Retina (tissue), 1 donor: Measurements from ENCODE around the gene METTL8.

Experiments used
- DNase-seq: peaks from one replicate; pipeline ENCODE4 v3.0.0-alpha.2; 2016

METTL8 gene

DNA sequence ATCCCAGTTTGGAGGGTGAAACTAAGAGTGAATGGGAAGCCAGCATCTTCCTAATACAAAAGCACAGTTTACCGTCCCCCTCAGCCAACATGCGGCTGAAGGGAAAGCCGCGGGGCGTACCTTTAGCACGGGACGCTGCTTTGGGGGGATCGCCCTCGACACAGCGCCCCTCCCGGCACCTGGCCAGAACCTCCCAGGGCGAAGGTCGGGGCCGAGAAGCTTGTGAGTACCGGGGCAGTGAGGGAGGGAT, at the start of gene METTL8:
METTL8 (minus strand) TSS at position 228 of the 250 bp plus-strand sequence. CDS start 41,805 bp downstream, outside the sequence.
- no peak for DNase-seq

DNA sequence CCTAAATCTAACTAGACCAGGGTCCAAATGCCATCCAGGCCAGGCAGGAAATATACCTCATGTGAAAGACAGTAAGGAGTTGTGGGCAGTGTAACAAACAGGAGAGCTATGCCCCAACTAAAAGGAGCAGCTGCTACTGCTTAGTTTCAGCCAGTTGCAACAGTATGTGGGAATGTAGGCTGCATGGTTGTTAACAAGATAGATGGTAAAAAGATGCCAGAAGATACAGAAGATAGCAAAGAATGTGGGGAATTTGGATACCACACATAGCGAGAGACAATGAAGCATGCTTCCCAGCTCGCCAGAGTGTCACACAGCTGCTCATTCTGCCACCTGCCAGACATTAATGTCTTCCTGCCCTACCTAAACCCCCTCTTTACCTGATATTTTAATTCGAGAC, 49.1 kb upstream of the METTL8 start:
- no peak for DNase-seq

DNA sequence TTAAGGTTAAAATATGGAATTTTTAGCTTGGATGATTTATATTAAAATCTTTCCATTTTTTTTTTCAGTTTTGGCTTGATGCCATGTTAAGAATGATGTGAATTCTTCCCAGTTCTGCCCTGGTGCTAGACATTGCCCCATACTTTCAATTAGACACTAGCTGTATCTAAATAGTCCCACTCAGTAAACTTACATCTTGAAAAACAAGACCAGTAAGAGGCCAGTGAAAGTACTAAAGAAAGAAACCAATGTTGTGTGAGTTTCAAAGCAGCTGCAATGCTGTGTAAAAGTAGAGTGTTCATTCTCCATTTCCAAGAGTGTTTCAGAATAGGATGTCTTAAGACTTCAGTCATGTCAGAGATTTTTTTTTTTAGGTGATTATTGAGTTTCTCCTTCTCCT, 48.5 kb upstream of the METTL8 start:
- no peak for DNase-seq

DNA sequence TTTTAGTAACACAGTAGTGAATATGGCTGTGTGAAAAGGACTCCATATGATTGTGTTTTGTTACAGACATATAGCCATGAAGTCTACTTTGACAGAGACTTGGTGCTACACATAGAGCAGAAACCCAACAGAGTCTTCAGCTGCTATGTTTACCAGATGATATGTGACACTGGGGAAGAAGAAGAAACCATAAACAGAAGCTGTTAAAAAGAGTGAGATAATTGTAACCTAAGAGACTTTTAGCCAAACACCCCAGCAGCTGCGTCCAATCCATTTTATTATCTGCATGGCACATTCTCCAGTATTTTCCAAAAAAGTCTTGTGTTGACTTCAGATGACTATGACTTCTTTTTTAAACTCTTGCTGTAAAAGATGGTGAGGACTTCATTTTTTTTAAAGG, 47.1 kb upstream of the METTL8 start:
- no peak for DNase-seq

DNA sequence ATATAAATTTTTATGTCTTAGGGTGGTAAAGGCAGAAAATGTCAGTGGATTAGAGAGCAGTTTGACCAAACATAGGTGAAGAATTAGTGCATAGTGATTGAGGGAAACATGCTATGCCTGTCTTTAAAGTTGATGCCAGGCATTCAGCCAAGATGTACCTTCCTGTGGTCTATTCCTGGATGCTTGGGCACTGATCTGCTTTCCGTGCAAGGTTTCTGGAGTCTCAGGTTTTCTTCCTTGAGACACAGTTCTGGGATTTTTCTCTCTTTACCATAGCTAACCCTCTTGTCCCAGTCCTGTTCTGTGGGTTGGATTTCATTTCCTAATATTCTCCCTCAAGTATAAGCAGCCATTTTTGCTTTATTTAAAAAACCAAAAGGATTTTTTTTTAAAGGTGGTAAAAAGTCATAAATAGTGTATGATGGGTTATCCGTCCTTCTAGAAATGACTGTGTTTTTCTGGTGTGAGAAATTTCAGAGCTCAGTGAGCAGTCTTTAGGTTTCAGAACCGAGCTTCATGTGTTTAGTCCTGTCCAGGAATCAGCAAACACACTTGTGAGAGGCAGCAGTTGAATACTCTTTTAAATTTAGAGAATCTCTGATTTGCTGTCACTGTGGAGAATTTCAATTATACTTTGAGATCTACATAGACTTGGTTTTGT, 45.5 kb upstream of the METTL8 start:
- no peak for DNase-seq

DNA sequence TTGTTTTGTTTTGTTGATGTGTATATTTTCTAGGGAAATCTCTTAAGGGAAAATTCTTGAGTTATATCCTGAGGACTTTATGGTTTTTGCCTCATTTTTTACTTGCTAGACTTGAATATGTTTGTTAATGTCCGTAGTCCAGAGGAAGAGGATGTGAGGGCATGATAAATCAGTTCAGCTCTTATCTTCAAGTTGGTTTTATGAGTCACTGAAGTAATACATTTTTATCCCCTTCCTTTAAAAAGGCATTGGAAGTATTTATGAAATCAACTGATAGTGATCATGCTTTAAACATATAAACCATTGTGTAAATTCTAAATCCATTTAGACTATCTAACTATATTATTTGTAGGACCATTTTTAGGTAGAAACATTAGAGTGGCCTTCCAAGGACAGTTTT, 44.6 kb upstream of the METTL8 start:
- DNase-seq: no peak

- DNase-seq: no peak
Observed at GRCh38 chr2:171475979-171476378, 42.2 kb upstream of the METTL8 start.

DNA sequence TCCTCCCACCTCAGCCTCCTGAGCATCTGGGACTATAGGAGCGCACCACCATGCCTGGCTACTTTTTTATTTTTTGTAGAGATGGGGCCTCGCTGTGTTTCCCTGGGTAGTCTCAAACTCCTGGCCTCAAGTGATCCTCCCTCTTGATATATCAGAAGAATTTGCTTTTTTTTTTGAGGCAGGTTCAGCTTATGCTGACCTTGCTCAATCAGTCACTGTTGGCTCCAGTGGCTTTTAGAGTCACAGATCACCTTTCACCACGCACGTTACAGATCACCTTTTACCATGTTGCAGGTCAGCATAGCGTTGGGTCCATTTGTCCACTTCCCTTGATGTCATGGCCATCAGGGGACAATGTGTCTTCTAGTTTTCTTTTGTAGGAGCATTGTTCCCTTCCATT, 36.3 kb upstream of the METTL8 start:
- no peak for DNase-seq

DNA sequence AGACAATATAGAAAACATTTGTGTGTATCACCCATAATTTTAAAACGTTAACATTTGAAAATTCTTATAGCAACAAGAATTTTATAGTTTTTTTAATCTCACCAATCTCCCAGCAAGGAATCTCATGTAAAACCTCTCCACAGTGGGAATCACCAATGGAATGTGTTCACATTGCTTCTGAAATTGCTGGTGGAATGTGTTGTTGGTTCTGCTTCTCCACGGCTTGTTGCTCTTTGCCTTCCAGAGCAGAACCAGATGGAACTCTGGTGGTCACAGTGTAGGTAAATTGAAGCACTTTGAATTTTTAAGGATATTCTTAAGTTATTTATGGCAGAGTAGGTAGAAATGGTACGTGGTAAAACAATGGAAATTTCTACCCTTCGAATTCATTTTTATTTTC, 35.4 kb upstream of the METTL8 start:
- DNase-seq: no peak

- no peak for DNase-seq
Observed at GRCh38 chr2:171460537-171460936, 26.7 kb upstream of the METTL8 start.

GRCh38 chr2:171459498-171459897, 25.7 kb upstream of the METTL8 start:
- no peak for DNase-seq

DNA sequence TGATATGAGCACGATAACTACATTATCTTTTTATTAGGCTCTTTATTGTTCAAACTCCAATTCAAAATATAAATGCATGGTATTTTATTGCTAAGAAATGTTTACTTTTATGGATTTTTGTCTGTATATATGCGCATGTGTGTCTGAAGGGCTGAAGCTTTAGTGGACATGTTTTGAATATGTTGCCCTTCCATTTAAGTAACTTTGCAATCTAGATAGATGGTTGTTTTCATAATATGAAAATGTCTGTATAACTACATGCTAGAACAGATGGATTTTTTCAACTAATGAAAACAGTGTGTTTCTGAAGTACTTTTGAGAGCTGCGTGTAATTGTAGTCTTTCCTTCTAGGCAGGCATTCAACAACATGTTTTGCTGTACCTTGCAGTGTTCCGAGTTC, 19.0 kb upstream of the METTL8 start:
- no peak for DNase-seq

DNA sequence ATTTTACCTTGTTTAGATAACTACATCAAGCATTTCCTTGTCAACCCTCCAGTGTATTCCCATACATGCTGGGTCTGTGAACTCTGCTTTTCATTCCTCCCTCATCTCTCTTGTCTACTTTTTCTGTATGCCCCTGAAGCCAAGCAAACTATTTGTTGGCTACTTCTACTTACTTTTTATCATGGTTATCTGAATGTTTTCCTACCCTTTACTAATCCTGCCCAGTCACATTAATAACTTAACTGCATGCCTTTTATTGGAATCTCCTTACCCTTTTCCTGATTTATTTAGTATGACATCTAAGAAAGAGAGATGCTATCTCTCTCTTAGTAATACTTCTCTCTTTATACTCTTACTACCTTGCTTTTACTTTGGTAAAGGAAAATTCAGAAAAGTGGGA, 17.3 kb upstream of the METTL8 start:
- no peak for DNase-seq

- DNase-seq: no peak
Observed at GRCh38 chr2:171447675-171448074, 13.9 kb upstream of the METTL8 start.

DNA sequence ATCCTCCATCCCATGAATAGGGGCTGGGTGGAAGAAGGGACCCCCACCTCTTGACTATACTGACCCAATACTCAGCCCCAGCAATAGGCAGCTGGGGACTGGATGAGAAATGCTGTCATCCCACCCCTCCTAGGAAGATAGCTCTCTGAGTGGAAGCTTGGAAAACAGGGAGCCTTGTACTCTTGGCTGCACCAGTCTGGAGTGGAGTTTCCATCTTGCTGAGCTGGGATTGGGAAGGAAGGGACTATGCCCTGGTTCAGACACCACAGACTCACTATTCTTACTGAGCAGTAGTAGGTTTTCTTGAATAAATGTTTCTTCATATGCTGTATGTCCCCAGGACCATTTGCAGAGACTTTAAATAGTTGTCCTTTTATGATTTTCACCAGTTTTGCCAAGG, 7.7 kb upstream of the METTL8 start:
- no peak for DNase-seq

- no peak for DNase-seq
Observed at GRCh38 chr2:171436307-171436706, 2.5 kb upstream of the METTL8 start.

GRCh38 chr2:171434013-171434989, 511 bp upstream of the METTL8 start, which contains the start of gene DCAF17:
DCAF17 (plus strand) TSS chr2:171434226; CDS start chr2:171434578, 352 bp downstream.
- DNase-seq: peak; percentile 97

- DNase-seq: no peak
Observed at GRCh38 chr2:171432969-171433762, 624 bp downstream of the METTL8 start.

GRCh38 chr2:171432206-171432968, 1.4 kb downstream of the METTL8 start:
- no peak for DNase-seq

DNA sequence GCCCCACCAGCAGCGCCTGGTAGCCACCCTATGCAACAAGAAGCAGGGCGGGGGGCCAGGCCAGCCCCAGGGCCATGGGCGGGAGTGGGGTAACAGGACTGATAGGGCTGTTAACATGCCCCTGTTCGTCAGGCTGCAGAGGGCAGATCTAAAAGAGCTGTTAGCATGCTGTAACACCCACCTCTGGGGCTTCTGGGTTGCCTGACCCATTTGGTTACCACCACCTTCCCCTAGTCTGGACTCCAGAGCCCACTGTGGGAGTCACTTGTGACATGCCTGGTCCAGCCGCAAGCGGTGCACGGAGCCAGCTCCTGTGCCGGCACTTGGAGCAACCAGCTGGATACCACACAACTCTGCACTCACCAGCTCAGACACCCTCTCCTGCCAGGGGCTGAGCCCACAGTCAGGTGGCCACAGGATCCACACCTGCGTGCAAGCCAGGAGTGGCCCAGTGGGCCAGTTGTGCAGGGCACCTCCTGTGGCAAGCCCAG, 2.1 kb downstream of the METTL8 start:
- no peak for DNase-seq

- no peak for DNase-seq
Observed at GRCh38 chr2:171430516-171431410, 3.0 kb downstream of the METTL8 start.
